Measurements from ENCODE around the gene KYAT1.

KYAT1 gene

DNA sequence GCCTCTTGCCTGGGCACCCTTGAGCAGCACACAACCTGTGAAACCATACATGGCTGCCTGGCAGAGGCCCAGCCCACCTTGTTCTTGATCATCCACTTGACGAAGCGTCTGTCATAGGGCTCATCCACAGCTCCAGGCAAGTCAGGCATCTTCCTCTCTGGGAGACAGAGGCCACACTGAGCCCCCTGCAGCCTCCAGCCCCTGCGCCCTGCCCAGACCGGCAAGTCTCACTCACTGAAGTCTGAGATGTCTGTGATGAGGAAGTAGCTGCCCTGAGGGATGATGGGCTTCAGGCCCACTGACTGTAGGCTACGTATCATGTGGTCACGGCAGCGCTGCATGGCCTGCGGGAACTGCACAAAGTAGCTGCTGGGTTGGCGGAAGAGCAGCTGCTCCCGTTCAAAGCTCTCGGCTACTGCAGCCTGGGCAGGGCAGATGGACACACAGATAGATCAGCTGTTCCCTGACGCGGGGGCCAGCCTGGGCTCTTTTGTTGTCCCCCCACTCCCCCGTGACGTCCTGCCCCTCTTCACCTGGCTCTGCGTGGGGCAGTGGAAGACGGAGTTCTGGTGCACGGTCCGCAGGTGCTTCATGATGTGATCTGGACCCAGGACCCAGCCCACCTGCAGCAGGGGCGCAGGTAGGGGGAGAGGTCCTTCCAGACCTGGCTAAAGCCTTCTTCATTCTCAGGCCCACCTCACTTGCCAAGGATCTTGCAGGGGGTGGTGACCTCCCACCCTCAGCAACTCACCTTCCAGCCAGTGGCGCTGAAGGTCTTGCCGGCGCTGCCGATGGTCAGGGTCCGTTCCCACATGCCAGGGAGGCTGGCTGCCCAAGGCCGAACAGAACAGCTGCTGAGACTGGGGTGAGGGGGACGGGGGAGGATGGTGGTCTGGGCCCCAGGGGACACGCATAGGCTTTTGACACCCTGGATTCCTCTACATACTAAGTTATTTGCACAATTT lies 46.2 kb downstream of the KYAT1 start:
- DNase-seq = no peak

DNA sequence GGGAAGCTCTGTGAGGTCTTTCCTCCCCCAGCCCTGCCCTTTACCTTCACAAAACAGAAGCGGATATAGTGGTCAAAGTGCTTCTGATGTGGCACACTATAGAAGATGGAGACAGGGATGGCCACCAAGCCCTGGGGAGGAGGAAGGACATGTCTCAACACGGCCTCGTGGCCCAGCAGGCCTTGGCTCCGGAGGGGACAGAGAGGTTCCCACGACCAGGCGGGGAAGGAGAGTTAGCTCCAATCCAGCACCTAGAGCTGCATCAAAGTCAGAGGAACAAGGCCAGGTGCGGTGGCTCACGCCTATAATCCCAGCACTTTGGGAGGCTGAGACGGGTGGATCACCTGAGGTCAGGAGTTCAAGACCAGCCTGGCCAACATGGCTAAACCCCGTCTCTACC lies 48.1 kb downstream of the KYAT1 start:
- DNase-seq = no peak

GRCh38 chr9:128829477-128830251 lies 52.1 kb downstream of the KYAT1 start, which contains the start of gene SPOUT1:
TSS of gene SPOUT1 (minus strand) at chr9:128829794. CDS start at chr9:128829780, 14 bp downstream.
- peak; percentile 86 for DNase-seq

- no peak for DNase-seq
These were observed 52.9 kb downstream of the KYAT1 start for GRCh38 chr9:128828719-128829452.

GRCh38 chr9:128828267-128828666 lies 53.5 kb downstream of the KYAT1 start:
- DNase-seq = no peak

- DNase-seq = no peak
These were observed 55.6 kb downstream of the KYAT1 start for GRCh38 chr9:128825923-128826700.

DNA sequence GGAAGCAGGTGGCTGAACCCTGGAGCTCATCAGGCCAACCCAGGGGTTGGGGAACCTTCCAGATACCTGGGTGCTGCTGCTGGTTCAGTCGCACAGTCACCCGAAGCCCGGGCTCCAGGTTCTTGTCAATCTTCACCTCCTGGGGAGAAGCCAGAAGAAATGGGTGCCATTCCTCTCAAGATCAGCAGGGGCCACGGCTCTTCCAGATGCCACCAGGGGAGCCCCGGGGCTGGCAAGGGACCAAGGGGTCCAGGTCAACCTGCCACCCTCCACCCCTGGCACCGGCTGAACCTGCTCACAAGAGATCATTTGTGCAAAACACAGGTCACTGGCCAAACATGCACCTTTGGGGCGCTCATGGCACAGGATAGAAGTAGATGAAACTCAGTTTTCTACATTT lies 56.8 kb downstream of the KYAT1 start:
- DNase-seq = no peak

- DNase-seq = no peak
These were observed 57.8 kb downstream of the KYAT1 start for GRCh38 chr9:128823903-128824406.

- DNase-seq = no peak
These were observed 58.3 kb downstream of the KYAT1 start for GRCh38 chr9:128823362-128823902.

DNA sequence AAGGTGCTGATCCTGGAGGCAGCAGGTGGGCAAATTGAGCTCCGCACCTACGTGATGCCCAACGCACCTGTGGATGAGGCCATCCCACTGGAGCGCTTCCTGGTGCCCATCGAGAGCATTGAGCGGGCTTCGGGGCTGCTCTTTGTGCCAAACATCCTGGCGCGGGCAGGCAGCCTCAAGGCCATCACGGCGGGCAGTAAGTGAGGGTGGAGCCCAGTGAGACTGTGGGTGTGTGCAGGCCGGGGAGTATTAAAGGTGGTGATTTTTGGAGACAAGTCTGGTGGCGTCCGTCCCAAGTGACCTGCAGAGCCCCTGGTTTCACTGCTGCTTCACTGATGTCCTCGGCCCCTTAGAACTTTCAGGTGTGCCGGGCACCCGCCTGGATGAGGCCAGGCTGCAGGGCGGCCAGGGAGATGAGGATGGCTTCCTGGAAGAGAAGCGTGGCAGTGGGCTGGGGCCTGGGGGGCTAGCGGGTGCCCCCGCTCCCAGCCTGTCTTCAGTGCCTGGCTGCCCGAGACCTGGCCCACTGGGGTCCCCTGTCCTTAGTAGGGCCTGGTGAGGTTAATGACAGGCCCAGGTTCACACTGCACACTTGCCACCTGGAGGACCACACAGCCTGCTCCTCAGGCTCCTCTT lies 59.2 kb downstream of the KYAT1 start:
- DNase-seq = no peak

GRCh38 chr9:128821584-128822406 lies 60.0 kb downstream of the KYAT1 start:
- DNase-seq = no peak

DNA sequence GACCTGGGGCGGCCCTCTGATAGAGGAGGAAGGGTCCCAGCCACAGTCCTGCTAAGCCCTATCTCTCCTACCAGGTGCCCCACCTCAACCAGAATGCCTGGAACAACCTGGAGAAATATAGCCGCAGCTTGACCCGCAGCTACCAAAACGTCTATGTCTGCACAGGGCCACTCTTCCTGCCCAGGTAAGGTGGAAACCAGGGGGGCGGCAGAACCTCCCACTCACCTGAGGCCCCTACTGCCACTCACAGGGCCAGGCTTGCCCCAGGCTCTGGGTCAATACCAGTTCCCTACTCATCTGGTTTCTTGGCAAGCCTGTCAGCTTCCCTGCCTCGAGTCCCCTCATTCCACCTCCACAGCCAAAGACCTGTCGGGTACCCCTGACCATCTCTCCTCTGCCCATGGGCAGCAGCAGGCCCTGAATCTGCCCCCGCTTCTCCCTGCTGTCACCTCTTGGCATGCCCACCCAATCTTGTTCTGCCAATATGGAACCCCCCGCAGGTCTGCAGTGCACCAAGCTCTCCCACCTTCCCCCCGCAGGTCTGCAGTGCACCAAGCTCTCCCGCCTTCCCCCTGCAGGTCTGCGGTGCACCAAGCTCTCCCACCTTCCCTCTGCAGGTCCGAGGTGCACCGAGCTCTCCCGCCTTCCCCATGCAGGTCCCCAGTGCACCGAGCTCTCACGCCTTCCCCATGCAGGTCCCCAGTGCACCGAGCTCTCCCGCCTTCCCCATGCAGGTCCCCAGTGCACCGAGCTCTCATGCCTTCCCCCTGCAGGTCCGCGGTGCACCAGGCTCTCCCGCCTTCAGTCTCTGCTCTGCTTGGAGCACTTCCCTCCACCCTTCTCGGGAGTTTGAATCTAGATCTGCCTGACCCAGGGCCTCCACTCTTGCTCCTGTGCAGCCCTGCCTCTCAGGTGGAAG lies 60.8 kb downstream of the KYAT1 start:
- no peak for DNase-seq

DNA sequence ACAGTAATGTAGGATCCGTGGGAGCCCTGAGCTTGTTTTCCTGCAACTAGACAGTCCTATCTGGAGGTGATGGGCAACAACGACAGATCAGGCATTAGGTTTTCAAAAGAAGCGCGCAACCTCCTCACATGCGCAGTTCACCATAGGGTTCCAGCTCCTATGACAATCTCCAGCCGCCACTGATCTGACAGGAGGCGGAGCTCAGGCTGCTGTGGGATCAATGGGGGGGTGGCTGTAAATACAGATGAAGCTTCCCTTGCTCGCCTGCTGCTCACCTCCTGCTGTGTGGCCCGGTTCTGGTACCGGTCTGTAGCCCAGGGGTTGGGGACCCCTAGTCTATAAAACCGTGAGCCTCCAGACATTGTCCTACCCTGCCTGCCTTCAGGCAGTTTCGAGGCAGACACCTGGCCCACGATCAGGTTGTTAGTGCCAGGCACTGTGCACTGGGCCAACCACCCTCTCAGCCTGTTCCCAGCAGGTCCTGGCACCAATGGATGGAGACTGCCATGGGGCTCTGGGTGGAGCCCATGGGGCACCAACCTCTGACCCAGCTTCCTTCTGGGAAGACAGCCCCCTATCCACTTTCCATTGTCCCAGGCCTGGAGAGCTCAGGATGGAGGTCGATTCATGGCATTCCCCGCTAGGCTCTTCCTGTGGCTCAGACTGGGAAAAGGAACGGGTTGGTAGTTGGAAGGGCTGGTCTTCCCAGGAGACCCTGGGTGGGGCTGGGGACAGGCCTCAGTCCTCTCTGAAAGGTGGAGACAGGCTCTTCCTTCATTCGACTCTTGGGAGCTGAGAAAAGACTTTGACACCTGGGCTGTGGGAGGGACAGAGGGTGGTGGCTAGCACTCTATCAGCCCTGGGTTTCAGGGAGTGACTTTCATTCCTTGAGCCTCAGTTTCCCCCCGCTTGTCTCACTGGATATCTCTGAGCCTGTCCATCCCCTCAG lies 61.8 kb downstream of the KYAT1 start:
- DNase-seq = no peak

GRCh38 chr9:128818839-128819715 lies 62.7 kb downstream of the KYAT1 start:
- DNase-seq = peak; percentile 27

DNA sequence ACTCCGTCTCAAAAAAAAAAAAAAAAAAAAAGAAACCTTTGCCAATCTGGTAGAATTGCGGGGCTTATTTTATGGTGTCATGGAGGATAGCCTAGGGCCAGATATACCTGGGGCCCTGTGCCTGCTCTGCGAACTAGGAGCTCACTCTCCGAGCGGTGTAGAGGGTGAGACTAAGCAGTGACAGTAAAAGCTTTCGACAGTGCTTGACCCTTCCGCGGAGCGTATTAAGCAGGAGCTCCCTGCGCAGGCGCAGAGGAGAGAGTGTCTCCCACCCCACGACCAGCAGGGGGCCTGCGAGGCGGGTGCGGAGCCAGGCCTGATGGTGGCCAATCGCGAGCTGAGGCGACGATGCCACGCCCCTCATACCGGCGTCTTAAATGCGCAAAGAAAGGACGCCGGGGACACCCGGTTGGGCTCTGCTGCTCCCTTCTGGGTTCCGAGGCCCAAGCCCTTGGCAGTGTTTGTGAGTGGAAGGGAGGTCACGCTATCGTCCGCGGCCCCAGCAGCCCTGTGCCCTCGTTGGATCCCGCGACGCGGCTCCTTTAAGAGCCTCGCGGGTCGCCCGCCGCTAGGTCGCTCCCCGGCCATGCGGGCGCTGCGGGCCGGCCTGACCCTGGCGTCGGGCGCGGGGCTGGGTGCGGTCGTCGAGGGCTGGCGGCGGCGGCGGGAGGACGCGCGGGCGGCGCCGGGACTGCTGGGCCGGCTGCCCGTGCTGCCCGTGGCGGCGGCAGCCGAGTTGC lies 63.5 kb downstream of the KYAT1 start, which contains the start of gene ENDOG:
ENDOG (plus strand) TSS at position 402 of the 740 bp plus-strand sequence; CDS start at position 587, 185 bp downstream.
- DNase-seq = peak; percentile 95

- DNase-seq = no peak
These were observed 70.9 kb downstream of the KYAT1 start for GRCh38 chr9:128810873-128811272.

Data from activated CD4-positive, alpha-beta T cell treated with anti-CD3 and anti-CD28 coated beads for 1 hour (primary cell).